CD4-positive, alpha-beta T cell (primary cell): ENCODE measurements around the gene NUBPL. TPM values are rescaled to one million over a fixed set of nuclear protein-coding genes. Genes with fewer than 3 reads are reported as not detected.

Source experiments
- ATAC-seq: fragments of 200-7000 bp; cut with Tn5 transposase; one replicate; pipeline ENCODE4 v1.10.0; 2022; ENCODE audit warnings: mild to moderate bottlenecking; ENCODE audit not compliant: poor library complexity
- CTCF ChIA-PET: fragments of 350-600 bp; sonication (Branson Sonifier 250); formaldehyde crosslinking; loops from one replicate; lab custom pipeline; 2021; ENCODE audit warnings: antibody characterized with exemption, inconsistent platforms; lab: Charles Lee
- POLR2A ChIA-PET: fragments of 350-600 bp; sonication (Branson Sonifier 250); formaldehyde crosslinking; loops from one replicate; lab custom pipeline; 2021; ENCODE audit warnings: antibody characterized with exemption, inconsistent platforms; lab: Charles Lee
- DNase-seq, 14 experiments: peaks; one replicate each; pipeline ENCODE4 v3.0.0-alpha.2; 2013 to 2020; ENCODE audit warnings: mixed read lengths in 2 of 14
- H3K27ac ChIP-seq, 2 donors: one replicate each; pipeline versions ENCODE4 v1.5.1 to v1.7.0; 2013; ENCODE audit warnings: low read length in 2 of 2, low read depth in 1 of 2, mild to moderate bottlenecking in 1 of 2
- H3K27me3 ChIP-seq, 2 experiments: 1 replicate in 1 of 2; 2 replicates in 1 of 2; pipeline versions ENCODE4 v1.6.1 to v1.7.0; 2013; ENCODE audit warnings: low read length in 2 of 2, control low read depth in 1 of 2, mild to moderate bottlenecking in 1 of 2, moderate library complexity in 1 of 2; ENCODE audit not compliant: insufficient read depth in 2 of 2, control insufficient read depth in 1 of 2
- H3K36me3 ChIP-seq: one replicate; pipeline ENCODE4 v1.6.1; 2013; ENCODE audit warnings: low read length, control low read depth; ENCODE audit not compliant: insufficient read depth
- H3K4me1 ChIP-seq: one replicate; pipeline ENCODE4 v1.6.1; 2013; ENCODE audit warnings: low read length, control low read depth; ENCODE audit not compliant: insufficient read depth
- H3K4me3 ChIP-seq: one replicate; pipeline ENCODE4 v1.5.1; 2013; ENCODE audit warnings: mild to moderate bottlenecking, low read length, moderate library complexity
- H3K9me3 ChIP-seq, 2 experiments: 1 replicate in 1 of 2; 2 replicates in 1 of 2; pipeline versions ENCODE4 v1.6.1 to v1.7.0; 2013; ENCODE audit warnings: low read length in 2 of 2, mild to moderate bottlenecking in 2 of 2, control low read depth in 1 of 2, moderate library complexity in 1 of 2; ENCODE audit not compliant: control insufficient read depth in 1 of 2, insufficient read depth in 1 of 2
- H3K27ac Mint-ChIP-seq: one replicate; pipeline ENCODE4 v1.8.0; 2020; ENCODE audit warnings: mixed read lengths
- H3K27me3 Mint-ChIP-seq: one replicate; pipeline ENCODE4 v1.8.0; 2021; ENCODE audit warnings: mixed read lengths
- H3K36me3 Mint-ChIP-seq: one replicate; pipeline ENCODE4 v1.8.0; 2021; ENCODE audit warnings: low read depth, mixed read lengths
- H3K4me1 Mint-ChIP-seq: one replicate; pipeline ENCODE4 v1.8.0; 2021; ENCODE audit warnings: low read depth, mixed read lengths
- H3K4me3 Mint-ChIP-seq: one replicate; pipeline ENCODE4 v1.8.0; 2020; ENCODE audit warnings: mild to moderate bottlenecking, mixed read lengths
- H3K9me3 Mint-ChIP-seq: one replicate; pipeline ENCODE4 v1.8.0; 2020; ENCODE audit warnings: mixed read lengths
- CTCF ChIP-seq: fragments of 200-600 bp; IDR thresholded peaks from one replicate; pipeline ENCODE4 v1.8.0; 2022; ENCODE audit warnings: antibody characterized with exemption, mild to moderate bottlenecking
- intact Hi-C, 2 experiments: fragments of 100-400 bp; cut with DNase I in 1 of 2; cut with micrococcal nuclease in 1 of 2; formaldehyde crosslinking; loops; one replicate each; pipeline versions ENCODE4 v1.15.1 to v1.9.0; 2023 to 2025; cut with DNase I, micrococcal nuclease
- total RNA-seq, 174 experiments: library from RNA in 2 of 174; stranded (reverse) in 2 of 174; gene quantifications; one replicate each; pipeline ENCODE4 v1.2.3 and lab custom pipeline; 2021 to 2026

Gene NUBPL
- total RNA-seq, 2 experiments from 2014 or later: 7.2 to 8.2 TPM

GRCh38 chr14:31898838-31899528 lies 337.8 kb downstream of the NUBPL start:
- no peaks in the 10 kb centered on the region for H3K36me3 Mint-ChIP-seq
- H3K36me3 ChIP-seq: no peaks in the 10 kb centered on the region
- CTCF ChIA-PET: no interaction called here

GRCh38 chr14:31902002-31902401 lies 340.8 kb downstream of the NUBPL start:
- Histone ChIP-seq H3K27me3 (no peaks in the 10 kb centered on the region), H3K36me3 (no peaks in the 10 kb centered on the region), H3K4me3 (no peak overlapping the region), H3K27ac (no peak overlapping the region), H3K9me3 (no peaks in the 10 kb centered on the region), H3K4me1 (no peaks in the 10 kb centered on the region)
- ATAC-seq (no peak), DNase-seq (no peak)
- H3K27ac Mint-ChIP-seq: no peak overlapping the region
- no peaks in the 10 kb centered on the region for H3K27me3 Mint-ChIP-seq
- no peak overlapping the region for H3K4me3 Mint-ChIP-seq
- no peaks in the 10 kb centered on the region for H3K4me1 Mint-ChIP-seq
- no peaks in the 10 kb centered on the region for H3K36me3 Mint-ChIP-seq
- CTCF ChIA-PET: no interaction called here
- no peak for TF ChIP-seq CTCF
- no peaks in the 10 kb centered on the region for H3K9me3 Mint-ChIP-seq
- POLR2A ChIA-PET: no interaction called here
- intact Hi-C loops: loop anchor here in 1 of 2 experiments (5.0 kb wide), 1 partner anchor 445 kb away; no protein-coding TSS in a partner anchor

More at GRCh38 chr14:31898838-31899528, 337.8 kb downstream of the NUBPL start:
- H3K4me3 ChIP-seq: no peak overlapping the region
- no peaks in the 10 kb centered on the region for H3K27me3 ChIP-seq
- no peaks in the 10 kb centered on the region for H3K9me3 Mint-ChIP-seq
- TF ChIP-seq CTCF: no peak
- no peak overlapping the region for H3K4me3 Mint-ChIP-seq
- no peak overlapping the region for H3K27ac ChIP-seq
- ATAC-seq (no peak), DNase-seq (peak in 2 of 14 experiments; percentile 2 to 7)
- no peaks in the 10 kb centered on the region for H3K4me1 Mint-ChIP-seq
- intact Hi-C loops: no loop called here
- POLR2A ChIA-PET: no interaction called here
- H3K27me3 Mint-ChIP-seq: peaks cover 9% of the 10 kb centered on the region
- H3K9me3 ChIP-seq: no peaks in the 10 kb centered on the region
- H3K27ac Mint-ChIP-seq: no peak overlapping the region
- no peaks in the 10 kb centered on the region for H3K4me1 ChIP-seq

GRCh38 chr14:31902945-31903646 lies 341.9 kb downstream of the NUBPL start:
- no peak for TF ChIP-seq CTCF
- ChIA-PET POLR2A (no interaction called here), CTCF (no interaction called here)
- DNase-seq (no peak), ATAC-seq (no peak)
- Mint-ChIP-seq H3K4me3 (no peak overlapping the region), H3K27ac (no peak overlapping the region), H3K4me1 (no peaks in the 10 kb centered on the region), H3K36me3 (no peaks in the 10 kb centered on the region), H3K9me3 (no peaks in the 10 kb centered on the region), H3K27me3 (no peaks in the 10 kb centered on the region)
- intact Hi-C loops: loop anchor here in 1 of 2 experiments (5.0 kb wide), 1 partner anchor 444 kb away; no protein-coding TSS in a partner anchor
- Histone ChIP-seq H3K4me1 (no peaks in the 10 kb centered on the region), H3K36me3 (no peaks in the 10 kb centered on the region), H3K27me3 (no peaks in the 10 kb centered on the region), H3K27ac (no peak overlapping the region), H3K4me3 (no peak overlapping the region), H3K9me3 (no peaks in the 10 kb centered on the region)
